ENCODE measurements around the gene FGFR1OP2. TPM values are rescaled to one million over a fixed set of nuclear protein-coding genes. Genes with fewer than 3 reads are reported as not detected.

Gene FGFR1OP2
- total and polyA plus RNA-seq, 2 of the 8 experiments (the other 6 are each of a cell fraction or from before 2014, with no cell fraction given), result 8.8 to 34.4 TPM

- no peak for TF ChIP-seq CTBP2 (IDR thresholded peaks at IDR 0.05; ENCODE audit: borderline replicate concordance, insufficient read depth, insufficient read length, low read length)
- no peak for TF ChIP-seq RFX5 (IDR thresholded peaks at IDR 0.05; ENCODE audit: borderline replicate concordance, low read depth, low read length)
- no peak for TF ChIP-seq YY1 (IDR thresholded peaks at IDR 0.05; ENCODE audit: low read depth, low read length)
- TF ChIP-seq TEAD4 (IDR thresholded peaks at IDR 0.05; ENCODE audit: low read depth, low read length), result no peak
- TF ChIP-seq, protein P1, sequence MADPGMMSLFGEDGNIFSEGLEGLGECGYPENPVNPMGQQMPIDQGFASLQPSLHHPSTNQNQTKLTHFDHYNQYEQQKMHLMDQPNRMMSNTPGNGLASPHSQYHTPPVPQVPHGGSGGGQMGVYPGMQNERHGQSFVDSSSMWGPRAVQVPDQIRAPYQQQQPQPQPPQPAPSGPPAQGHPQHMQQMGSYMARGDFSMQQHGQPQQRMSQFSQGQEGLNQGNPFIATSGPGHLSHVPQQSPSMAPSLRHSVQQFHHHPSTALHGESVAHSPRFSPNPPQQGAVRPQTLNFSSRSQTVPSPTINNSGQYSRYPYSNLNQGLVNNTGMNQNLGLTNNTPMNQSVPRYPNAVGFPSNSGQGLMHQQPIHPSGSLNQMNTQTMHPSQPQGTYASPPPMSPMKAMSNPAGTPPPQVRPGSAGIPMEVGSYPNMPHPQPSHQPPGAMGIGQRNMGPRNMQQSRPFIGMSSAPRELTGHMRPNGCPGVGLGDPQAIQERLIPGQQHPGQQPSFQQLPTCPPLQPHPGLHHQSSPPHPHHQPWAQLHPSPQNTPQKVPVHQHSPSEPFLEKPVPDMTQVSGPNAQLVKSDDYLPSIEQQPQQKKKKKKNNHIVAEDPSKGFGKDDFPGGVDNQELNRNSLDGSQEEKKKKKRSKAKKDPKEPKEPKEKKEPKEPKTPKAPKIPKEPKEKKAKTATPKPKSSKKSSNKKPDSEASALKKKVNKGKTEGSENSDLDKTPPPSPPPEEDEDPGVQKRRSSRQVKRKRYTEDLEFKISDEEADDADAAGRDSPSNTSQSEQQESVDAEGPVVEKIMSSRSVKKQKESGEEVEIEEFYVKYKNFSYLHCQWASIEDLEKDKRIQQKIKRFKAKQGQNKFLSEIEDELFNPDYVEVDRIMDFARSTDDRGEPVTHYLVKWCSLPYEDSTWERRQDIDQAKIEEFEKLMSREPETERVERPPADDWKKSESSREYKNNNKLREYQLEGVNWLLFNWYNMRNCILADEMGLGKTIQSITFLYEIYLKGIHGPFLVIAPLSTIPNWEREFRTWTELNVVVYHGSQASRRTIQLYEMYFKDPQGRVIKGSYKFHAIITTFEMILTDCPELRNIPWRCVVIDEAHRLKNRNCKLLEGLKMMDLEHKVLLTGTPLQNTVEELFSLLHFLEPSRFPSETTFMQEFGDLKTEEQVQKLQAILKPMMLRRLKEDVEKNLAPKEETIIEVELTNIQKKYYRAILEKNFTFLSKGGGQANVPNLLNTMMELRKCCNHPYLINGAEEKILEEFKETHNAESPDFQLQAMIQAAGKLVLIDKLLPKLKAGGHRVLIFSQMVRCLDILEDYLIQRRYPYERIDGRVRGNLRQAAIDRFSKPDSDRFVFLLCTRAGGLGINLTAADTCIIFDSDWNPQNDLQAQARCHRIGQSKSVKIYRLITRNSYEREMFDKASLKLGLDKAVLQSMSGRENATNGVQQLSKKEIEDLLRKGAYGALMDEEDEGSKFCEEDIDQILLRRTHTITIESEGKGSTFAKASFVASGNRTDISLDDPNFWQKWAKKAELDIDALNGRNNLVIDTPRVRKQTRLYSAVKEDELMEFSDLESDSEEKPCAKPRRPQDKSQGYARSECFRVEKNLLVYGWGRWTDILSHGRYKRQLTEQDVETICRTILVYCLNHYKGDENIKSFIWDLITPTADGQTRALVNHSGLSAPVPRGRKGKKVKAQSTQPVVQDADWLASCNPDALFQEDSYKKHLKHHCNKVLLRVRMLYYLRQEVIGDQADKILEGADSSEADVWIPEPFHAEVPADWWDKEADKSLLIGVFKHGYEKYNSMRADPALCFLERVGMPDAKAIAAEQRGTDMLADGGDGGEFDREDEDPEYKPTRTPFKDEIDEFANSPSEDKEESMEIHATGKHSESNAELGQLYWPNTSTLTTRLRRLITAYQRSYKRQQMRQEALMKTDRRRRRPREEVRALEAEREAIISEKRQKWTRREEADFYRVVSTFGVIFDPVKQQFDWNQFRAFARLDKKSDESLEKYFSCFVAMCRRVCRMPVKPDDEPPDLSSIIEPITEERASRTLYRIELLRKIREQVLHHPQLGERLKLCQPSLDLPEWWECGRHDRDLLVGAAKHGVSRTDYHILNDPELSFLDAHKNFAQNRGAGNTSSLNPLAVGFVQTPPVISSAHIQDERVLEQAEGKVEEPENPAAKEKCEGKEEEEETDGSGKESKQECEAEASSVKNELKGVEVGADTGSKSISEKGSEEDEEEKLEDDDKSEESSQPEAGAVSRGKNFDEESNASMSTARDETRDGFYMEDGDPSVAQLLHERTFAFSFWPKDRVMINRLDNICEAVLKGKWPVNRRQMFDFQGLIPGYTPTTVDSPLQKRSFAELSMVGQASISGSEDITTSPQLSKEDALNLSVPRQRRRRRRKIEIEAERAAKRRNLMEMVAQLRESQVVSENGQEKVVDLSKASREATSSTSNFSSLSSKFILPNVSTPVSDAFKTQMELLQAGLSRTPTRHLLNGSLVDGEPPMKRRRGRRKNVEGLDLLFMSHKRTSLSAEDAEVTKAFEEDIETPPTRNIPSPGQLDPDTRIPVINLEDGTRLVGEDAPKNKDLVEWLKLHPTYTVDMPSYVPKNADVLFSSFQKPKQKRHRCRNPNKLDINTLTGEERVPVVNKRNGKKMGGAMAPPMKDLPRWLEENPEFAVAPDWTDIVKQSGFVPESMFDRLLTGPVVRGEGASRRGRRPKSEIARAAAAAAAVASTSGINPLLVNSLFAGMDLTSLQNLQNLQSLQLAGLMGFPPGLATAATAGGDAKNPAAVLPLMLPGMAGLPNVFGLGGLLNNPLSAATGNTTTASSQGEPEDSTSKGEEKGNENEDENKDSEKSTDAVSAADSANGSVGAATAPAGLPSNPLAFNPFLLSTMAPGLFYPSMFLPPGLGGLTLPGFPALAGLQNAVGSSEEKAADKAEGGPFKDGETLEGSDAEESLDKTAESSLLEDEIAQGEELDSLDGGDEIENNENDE (IDR thresholded peaks at IDR 0.05; ENCODE audit: insufficient replicate concordance, low read length), result no peak
- no peak for TF ChIP-seq EGR1 (IDR thresholded peaks at IDR 0.05; ENCODE audit: borderline replicate concordance, low read depth, low read length)
- no peak for TF ChIP-seq CHD2 (IDR thresholded peaks at IDR 0.05; ENCODE audit: low read length)
- no peak for TF ChIP-seq BCL11A (IDR thresholded peaks at IDR 0.05; ENCODE audit: low read depth in 2 of 2, low read length in 2 of 2)
Measured at GRCh38 chr12:26987634-26988424, 49.6 kb downstream of the FGFR1OP2 start (continued).
